HG03103 (cell line): ENCODE results near the gene CBX1.
"Not testable (repeated sequence)": the region's sequence is repeated elsewhere in the genome, so short reads cannot be mapped to it uniquely, and the experiment has no call there.

Experiments
- ATAC-seq: cut with Tn5 transposase; IDR thresholded peaks from one replicate; pipeline ENCODE4 v1.9.1; 2021; ENCODE audit warnings: low read depth; ENCODE audit not compliant: unreplicated experiment

Gene CBX1

GRCh38 chr17:48074322-48075081, 26.8 kb downstream of the CBX1 start:
- no peak for ATAC-seq

GRCh38 chr17:48073566-48074094, 27.6 kb downstream of the CBX1 start:
- not testable (repeated sequence) for ATAC-seq

DNA sequence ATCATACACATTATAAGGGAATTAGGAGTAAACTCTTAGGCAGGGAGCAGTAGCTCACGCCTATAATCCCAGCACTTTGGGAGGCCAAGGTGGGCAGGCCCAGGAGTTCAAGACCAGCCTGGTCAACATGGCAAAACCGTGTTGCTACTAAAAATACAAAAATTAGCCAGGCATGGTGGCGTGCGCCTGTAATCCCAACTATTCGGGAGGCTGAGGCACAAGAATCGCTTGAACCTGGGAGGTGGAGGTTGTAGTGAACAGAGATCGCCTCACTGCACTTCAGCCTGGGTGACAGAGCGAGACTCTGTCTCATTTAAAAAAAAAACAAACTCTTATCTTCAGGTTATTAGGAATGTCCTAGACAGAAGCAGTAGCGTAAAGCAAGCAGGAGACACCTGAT, 28.5 kb downstream of the CBX1 start:
- not testable (repeated sequence) for ATAC-seq

DNA sequence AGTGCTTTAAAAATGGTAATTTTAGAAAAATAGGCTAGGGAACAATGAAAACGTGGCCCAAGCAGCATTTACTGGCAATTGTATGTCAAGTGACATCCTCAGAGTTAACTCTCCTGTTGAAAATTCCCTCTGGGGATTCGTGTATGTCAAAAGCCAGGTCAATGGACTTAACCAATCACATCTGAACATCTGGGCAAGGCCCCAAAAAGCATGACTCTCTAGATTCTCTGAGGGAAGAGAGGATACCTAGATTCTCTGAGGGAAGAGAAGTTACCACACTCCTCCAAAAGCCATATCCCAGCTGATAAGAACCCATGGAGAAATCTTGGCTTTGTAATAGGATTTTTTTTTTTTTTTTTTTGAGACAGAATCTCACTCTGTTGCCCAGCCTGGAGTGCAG, 29.6 kb downstream of the CBX1 start:
- no peak for ATAC-seq

DNA sequence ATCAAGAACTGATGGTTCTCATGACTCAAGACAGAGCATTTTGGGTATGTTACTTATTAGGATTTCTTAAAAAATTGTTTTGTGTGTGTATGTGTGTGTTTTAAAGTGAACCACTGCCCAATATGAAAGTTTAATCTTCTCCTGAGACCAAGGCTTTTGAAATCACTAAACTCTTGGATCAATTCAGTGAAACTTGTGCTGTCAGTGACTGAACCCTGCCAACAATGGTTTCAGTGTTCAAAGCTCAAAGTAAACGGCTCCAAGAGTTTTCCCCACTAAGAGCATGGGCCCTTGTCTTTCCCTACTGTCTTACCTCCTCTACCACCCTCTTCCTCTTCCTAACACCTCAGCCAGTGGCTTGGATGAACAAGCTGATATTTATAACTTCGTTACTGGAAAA, 31.1 kb downstream of the CBX1 start:
- ATAC-seq, result no peak

DNA sequence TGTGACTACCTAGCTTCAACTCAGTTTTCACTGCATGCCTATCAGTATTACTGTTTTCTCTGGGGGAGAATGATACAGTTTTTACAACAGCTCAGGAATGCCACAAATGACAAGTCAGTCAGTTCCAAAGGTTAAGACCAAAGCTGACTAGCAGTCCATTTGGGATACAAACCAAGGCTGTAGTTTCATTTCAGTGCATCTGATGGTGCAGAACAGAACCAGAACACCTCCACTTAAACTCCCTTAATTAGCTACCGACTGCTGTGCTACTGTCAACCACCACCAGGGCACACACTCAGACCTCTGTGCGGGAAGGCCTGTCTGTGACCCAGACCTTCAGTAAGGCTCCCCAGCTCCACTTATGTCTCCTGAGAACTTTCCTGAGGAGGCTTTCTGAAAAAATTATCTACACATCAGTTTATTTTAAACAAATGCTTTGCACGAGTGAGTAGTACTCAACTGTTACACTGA, 32.8 kb downstream of the CBX1 start:
- ATAC-seq, result no peak

- not testable (repeated sequence) for ATAC-seq
Measured at GRCh38 chr17:48067808-48068207, 33.5 kb downstream of the CBX1 start.

DNA sequence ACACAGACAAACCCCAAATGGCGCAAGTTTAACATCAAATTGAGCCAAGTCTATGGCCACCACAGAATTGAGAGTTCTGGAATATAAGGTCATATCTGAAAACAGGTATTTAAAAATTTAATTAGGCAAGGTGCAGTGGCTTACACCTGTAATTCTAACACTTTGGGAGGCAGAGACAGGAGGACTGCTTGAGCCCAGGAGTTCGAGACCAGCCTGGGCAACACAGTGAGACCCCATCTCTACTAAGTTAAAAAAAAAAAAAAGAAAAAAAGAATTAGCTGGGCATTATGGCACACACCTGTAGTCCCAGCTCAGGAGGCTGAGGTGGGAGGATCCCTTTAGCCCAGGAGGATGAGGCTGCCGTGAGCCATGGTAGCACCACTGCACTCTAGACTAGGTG, 34.0 kb downstream of the CBX1 start:
- ATAC-seq, result no peak

GRCh38 chr17:48066656-48067055, 34.6 kb downstream of the CBX1 start:
- ATAC-seq, result no peak

DNA sequence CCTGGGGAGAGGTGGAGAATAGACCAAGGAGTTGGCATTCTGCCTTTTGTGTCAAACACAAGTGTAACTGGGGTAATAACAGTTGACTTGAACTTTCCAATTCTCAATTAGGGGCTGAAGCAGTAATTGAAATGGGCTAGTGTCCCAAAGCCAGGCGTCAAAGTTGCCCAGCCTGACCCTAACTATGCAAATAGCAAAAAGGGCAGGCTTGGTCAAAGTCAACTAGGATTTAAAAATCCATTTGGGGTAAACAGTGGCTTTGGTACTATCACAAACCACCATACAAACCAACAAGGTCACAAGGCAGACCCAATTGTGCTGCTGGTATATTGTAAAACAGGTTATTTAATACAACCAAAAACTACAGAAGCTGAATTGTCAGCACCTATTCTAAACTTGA, 35.1 kb downstream of the CBX1 start:
- no peak for ATAC-seq

DNA sequence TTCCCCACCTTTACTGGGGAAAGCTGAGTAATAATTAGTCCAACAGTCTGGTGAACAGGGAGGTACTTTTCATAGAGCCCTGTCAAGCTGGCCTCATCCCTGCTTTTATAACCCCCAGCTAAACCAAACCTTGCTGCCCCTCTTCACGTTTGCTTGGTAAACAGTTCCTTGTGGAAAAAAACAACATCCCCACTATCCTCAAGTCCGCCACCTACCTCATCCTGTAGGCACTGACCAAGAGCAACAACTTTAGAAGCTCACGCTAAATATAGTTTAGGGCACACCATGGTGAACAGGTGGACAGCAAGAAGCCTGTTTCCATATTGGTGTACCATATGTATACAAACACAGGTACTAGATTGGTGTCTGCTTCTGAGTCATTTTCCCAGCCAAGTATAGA, 36.6 kb downstream of the CBX1 start:
- no peak for ATAC-seq

DNA sequence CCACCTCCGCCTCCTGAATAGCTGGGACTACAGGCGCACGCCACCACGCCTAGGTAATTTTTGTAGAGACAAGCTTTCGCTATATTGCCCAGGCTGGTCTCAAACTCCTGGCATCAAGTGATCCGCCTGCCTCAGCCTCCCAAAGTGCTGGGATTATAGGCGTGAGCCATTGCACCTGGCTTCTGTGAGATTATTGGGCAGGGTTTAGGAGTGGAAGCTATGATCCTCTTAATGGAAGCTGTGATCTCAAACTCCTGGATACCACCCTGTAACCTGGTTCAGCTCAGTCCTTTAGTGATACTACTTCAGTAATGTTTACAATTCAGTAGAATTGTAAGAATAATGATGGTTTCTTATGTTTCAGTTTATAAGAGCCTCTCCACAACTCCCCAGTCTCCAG, 39.0 kb downstream of the CBX1 start:
- no peak for ATAC-seq

DNA sequence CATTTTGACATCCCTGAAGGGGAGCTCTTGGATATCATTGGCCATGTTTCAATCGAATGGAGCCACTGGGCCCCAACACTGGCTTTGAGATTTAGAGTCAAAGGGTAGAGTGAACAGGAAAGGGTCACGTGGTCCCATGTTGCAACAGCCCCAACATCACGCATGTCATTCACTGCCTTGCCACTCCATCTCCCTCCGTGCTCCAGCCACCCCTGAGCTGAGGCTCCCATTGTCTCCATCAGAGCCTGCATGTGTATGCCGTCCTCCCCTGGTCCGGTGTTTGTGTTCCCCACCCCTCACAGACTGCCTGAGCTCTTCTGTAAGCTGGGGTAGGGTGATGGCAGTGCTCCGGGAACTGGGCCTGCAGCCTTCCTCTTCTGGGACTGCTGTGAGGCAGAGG, 41.0 kb downstream of the CBX1 start:
- ATAC-seq, result no peak

- no peak for ATAC-seq
Measured at GRCh38 chr17:48059125-48059668, 42.1 kb downstream of the CBX1 start.

DNA sequence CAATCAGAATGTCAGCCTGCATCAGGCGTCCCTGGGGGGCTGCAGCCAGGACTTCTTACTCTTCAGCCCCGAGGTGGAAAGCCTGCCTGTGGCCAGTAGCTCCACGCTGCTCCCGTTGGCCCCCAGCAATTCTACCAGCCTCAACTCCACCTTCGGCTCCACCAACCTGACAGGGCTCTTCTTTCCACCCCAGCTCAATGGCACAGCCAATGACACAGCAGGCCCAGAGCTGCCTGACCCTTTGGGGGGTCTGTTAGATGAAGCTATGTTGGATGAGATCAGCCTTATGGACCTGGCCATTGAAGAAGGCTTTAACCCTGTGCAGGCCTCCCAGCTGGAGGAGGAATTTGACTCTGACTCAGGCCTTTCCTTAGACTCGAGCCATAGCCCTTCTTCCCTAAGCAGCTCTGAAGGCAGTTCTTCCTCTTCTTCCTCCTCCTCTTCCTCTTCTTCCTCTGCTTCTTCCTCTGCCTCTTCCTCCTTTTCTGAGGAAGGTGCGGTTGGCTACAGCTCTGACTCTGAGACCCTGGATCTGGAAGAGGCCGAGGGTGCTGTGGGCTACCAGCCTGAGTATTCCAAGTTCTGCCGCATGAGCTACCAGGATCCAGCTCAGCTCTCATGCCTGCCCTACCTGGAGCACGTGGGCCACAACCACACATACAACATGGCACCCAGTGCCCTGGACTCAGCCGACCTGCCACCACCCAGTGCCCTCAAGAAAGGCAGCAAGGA, 42.7 kb downstream of the CBX1 start:
- ATAC-seq, result no peak

GRCh38 chr17:48057626-48058025, 43.7 kb downstream of the CBX1 start:
- ATAC-seq, result no peak

- no peak for ATAC-seq
Measured at GRCh38 chr17:48056879-48057278, 44.4 kb downstream of the CBX1 start.

GRCh38 chr17:48056246-48056745, 45.0 kb downstream of the CBX1 start:
- ATAC-seq, result no peak

DNA sequence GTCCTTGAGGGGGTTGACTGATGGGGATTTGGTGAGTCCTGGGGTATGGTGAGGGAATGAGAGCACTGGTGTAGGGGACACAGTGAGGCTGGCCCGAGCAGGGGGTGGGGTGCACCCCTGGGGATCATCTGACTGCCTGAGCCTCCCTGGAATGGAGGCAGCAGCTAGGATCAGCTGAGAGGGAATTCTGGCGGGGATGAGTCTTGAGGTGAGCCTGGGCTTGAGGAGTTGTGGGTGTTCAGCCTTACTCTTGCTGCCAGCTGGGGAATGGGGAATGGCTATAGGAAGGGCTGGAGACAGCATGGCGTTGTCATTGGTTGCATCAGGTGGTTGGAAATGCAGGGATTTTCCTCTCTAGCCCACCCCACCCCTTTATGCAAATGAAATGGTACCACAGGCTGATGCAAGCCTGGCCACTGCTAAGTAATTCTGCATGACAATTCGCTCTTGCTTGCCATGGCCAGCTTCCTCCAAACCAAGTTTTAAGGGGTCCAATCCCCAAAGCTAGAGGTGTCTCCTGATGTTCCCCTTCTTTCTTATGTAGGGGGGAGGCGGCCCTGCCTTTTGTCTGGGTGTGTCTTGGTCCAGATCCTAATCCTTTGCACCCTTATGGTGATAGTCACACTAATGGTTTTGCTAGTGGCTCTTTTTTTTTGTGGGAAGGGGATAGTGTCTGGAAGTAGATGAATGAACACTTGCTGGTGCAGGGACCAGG, 45.6 kb downstream of the CBX1 start:
- no peak for ATAC-seq
